Measurements from ENCODE around the gene CGA. TPM values are rescaled to one million over a fixed set of nuclear protein-coding genes. Genes with fewer than 3 reads are reported as not detected.
A peak's percentile ranks its signal among the peaks of the same experiment; 100 is the strongest.

The CGA gene
- total RNA-seq, 1 donor from 2014 or later: not detected

GRCh38 chr6:87068795-87069194, 26.1 kb downstream of the CGA start:
- H3K27me3 Mint-ChIP-seq (ENCODE audit: low read depth): peaks cover 49% of the 10 kb centered on the region

GRCh38 chr6:87066449-87067333, 28.2 kb downstream of the CGA start:
- H3K27ac Mint-ChIP-seq (ENCODE audit: unreplicated experiment): no peak overlapping the region

More at GRCh38 chr6:87068795-87069194, 26.1 kb downstream of the CGA start:
- H3K36me3 Mint-ChIP-seq (ENCODE audit: low read depth): no peaks in the 10 kb centered on the region
- H3K9me3 Mint-ChIP-seq (ENCODE audit: low read depth): no peaks in the 10 kb centered on the region
- no peak overlapping the region for H3K27ac Mint-ChIP-seq (ENCODE audit: unreplicated experiment)
- no peak overlapping the region for H3K4me3 Mint-ChIP-seq (ENCODE audit: unreplicated experiment)
- no peak for DNase-seq (ENCODE audit: low spot score)
- peaks cover 3% of the 10 kb centered on the region for H3K4me1 Mint-ChIP-seq (ENCODE audit: low read depth)
- TF ChIP-seq CTCF (IDR thresholded peaks at IDR 0.05): no peak

GRCh38 chr6:87065117-87065516, 29.8 kb downstream of the CGA start:
- no peak for DNase-seq (ENCODE audit: low spot score)
- Mint-ChIP-seq H3K4me3 (ENCODE audit: unreplicated experiment) (no peak overlapping the region), H3K27ac (ENCODE audit: unreplicated experiment) (no peak overlapping the region), H3K27me3 (ENCODE audit: low read depth) (peaks cover 49% of the 10 kb centered on the region), H3K36me3 (ENCODE audit: low read depth) (no peaks in the 10 kb centered on the region), H3K9me3 (ENCODE audit: low read depth) (no peaks in the 10 kb centered on the region), H3K4me1 (ENCODE audit: low read depth) (peaks cover 3% of the 10 kb centered on the region)
- no peak for TF ChIP-seq CTCF (IDR thresholded peaks at IDR 0.05)

More at GRCh38 chr6:87066449-87067333, 28.2 kb downstream of the CGA start:
- Mint-ChIP-seq H3K27me3 (ENCODE audit: low read depth) (peaks cover 54% of the 10 kb centered on the region), H3K9me3 (ENCODE audit: low read depth) (no peaks in the 10 kb centered on the region), H3K4me3 (ENCODE audit: unreplicated experiment) (no peak overlapping the region), H3K4me1 (ENCODE audit: low read depth) (peaks cover 3% of the 10 kb centered on the region), H3K36me3 (ENCODE audit: low read depth) (no peaks in the 10 kb centered on the region)
- peak; percentile 91 for TF ChIP-seq CTCF (IDR thresholded peaks at IDR 0.05)
- DNase-seq (ENCODE audit: low spot score): no peak

- Mint-ChIP-seq H3K36me3 (ENCODE audit: low read depth) (no peaks in the 10 kb centered on the region), H3K4me1 (ENCODE audit: low read depth) (no peaks in the 10 kb centered on the region), H3K27ac (ENCODE audit: unreplicated experiment) (no peak overlapping the region), H3K9me3 (ENCODE audit: low read depth) (no peaks in the 10 kb centered on the region), H3K4me3 (ENCODE audit: unreplicated experiment) (no peak overlapping the region), H3K27me3 (ENCODE audit: low read depth) (peaks cover 53% of the 10 kb centered on the region)
- DNase-seq (ENCODE audit: low spot score): no peak
- no peak for TF ChIP-seq CTCF (IDR thresholded peaks at IDR 0.05)
Measured at GRCh38 chr6:87059943-87060342, 35.0 kb downstream of the CGA start.

- Mint-ChIP-seq H3K4me1 (ENCODE audit: low read depth) (no peaks in the 10 kb centered on the region), H3K27me3 (ENCODE audit: low read depth) (peaks cover 49% of the 10 kb centered on the region), H3K27ac (ENCODE audit: unreplicated experiment) (no peak overlapping the region), H3K36me3 (ENCODE audit: low read depth) (no peaks in the 10 kb centered on the region), H3K4me3 (ENCODE audit: unreplicated experiment) (no peak overlapping the region), H3K9me3 (ENCODE audit: low read depth) (no peaks in the 10 kb centered on the region)
- no peak for DNase-seq (ENCODE audit: low spot score)
- no peak for TF ChIP-seq CTCF (IDR thresholded peaks at IDR 0.05)
Measured at GRCh38 chr6:87054143-87054833, 40.6 kb downstream of the CGA start.

Data from chondrocyte (in vitro differentiated cells).